ENCODE results near the gene SLC16A10.

The SLC16A10 gene

DNA sequence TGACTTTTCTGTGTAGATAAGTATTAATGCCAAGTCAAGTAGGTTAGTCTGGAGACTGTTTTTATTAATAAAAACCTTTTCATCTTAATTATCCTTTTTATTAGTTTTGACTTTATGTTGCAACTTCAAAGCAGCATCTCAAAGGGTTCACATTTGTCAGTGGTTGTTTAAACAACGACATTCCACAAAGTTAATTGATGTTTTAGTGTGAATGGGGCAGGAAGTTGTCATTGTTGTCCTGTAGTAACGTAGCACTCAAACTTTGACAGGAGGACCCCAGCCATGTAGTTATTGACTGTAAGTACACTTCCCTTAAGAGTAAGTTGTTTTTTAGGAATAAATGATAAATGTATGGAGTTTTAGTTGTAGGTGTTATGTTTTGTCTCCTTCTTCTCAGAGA, 11.3 kb downstream of the SLC16A10 start:
- no peak overlapping the region for H3K4me3 ChIP-seq (ENCODE audit: control insufficient read depth, low read depth, low read length)
- TF ChIP-seq, protein P1, sequence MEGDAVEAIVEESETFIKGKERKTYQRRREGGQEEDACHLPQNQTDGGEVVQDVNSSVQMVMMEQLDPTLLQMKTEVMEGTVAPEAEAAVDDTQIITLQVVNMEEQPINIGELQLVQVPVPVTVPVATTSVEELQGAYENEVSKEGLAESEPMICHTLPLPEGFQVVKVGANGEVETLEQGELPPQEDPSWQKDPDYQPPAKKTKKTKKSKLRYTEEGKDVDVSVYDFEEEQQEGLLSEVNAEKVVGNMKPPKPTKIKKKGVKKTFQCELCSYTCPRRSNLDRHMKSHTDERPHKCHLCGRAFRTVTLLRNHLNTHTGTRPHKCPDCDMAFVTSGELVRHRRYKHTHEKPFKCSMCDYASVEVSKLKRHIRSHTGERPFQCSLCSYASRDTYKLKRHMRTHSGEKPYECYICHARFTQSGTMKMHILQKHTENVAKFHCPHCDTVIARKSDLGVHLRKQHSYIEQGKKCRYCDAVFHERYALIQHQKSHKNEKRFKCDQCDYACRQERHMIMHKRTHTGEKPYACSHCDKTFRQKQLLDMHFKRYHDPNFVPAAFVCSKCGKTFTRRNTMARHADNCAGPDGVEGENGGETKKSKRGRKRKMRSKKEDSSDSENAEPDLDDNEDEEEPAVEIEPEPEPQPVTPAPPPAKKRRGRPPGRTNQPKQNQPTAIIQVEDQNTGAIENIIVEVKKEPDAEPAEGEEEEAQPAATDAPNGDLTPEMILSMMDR (IDR thresholded peaks at IDR 0.05; ENCODE audit: control insufficient read depth, insufficient read depth, low read depth, low read length, missing control alignments), result no peak
- DNase-seq (ENCODE audit: low read depth), result no peak

DNA sequence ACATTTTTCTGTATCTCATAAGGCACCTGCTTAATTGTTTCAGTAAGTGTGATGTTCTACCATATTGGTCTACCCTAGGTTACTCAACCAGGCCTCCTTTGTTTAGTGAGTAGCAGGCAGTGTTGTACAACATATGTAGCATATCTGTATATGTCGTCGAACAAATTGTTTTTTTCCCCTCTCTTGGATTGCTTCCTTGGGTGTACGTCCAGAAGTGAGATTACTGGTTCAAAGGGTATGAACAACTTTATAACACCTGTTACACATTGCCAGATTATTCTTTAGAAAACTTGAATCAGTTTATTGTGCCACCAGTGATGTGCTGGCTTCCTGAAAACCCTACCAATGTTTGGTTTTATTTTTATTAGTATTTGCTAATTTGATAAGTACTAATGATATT, 14.7 kb downstream of the SLC16A10 start:
- H3K4me3 ChIP-seq (ENCODE audit: control insufficient read depth, low read depth, low read length), result no peak overlapping the region
- no peak for DNase-seq (ENCODE audit: low read depth)
- TF ChIP-seq, protein P1 (IDR thresholded peaks at IDR 0.05; ENCODE audit: control insufficient read depth, insufficient read depth, low read depth, low read length, missing control alignments), result no peak

DNA sequence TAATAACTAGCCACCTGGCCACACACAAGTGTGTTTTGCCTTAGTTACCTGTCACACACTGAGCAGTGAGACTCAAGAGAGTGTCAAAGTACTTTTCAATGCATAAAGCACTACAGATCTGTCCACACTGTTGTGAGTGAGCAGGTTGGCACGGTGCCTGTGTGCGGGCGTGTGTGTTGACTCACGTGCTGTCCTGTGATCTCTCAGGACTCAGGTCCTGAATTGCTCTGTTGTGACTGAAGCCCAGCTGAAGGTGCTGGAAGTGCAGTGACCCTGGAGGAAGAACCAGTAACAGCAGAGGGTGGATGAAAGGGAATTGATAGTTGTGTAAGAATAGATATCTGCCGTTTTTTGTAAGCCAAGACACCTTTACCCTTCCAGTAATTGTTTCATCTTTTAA, 18.3 kb downstream of the SLC16A10 start:
- TF ChIP-seq, protein P1 (IDR thresholded peaks at IDR 0.05; ENCODE audit: control insufficient read depth, insufficient read depth, low read depth, low read length, missing control alignments), result no peak
- DNase-seq (ENCODE audit: low read depth), result no peak
- H3K4me3 ChIP-seq (ENCODE audit: control insufficient read depth, low read depth, low read length), result no peak overlapping the region

DNA sequence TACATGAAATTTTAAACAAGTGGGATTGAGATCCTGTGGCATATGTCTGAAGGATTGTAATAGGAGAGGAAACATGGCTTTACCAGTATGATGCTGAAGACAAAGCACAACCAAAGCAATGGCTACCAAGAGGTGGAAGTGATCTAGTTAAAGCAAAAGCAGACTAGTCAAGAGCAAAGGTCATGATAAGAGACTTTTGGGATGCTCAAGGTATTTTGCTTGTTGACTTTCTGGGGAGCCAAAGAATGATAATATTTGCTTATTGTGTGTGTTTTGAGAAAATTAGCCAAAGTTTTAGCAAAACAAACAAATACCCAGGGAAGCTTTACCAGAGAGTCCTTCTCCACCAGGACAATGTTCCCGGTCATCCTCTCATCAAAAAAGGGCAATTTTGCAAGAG, 20.3 kb downstream of the SLC16A10 start:
- H3K4me3 ChIP-seq (ENCODE audit: control insufficient read depth, low read depth, low read length), result no peak overlapping the region
- DNase-seq (ENCODE audit: low read depth), result no peak
- TF ChIP-seq, protein P1 (IDR thresholded peaks at IDR 0.05; ENCODE audit: control insufficient read depth, insufficient read depth, low read depth, low read length, missing control alignments), result no peak

DNA sequence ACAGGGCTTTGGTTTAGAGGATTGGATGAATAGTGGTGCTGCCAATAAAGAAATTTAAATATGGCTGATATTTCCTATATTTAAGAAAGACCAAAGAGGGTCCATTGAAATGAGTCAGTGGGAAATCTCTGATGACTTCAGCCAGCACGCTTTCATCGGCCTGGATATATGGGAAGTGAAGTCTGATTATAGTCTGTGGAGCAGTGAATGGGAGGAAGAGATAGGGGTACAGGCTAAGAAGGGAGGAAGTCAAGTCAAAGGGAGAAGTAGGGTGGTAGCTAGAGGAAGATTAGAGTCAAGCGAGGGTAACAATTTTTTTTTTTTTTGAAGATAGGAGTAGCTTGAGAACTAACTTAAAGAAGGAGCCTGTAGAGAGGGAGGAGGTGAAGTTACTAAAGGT, 22.7 kb downstream of the SLC16A10 start:
- no peak overlapping the region for H3K4me3 ChIP-seq (ENCODE audit: control insufficient read depth, low read depth, low read length)
- TF ChIP-seq, protein P1 (IDR thresholded peaks at IDR 0.05; ENCODE audit: control insufficient read depth, insufficient read depth, low read depth, low read length, missing control alignments), result no peak
- no peak for DNase-seq (ENCODE audit: low read depth)

DNA sequence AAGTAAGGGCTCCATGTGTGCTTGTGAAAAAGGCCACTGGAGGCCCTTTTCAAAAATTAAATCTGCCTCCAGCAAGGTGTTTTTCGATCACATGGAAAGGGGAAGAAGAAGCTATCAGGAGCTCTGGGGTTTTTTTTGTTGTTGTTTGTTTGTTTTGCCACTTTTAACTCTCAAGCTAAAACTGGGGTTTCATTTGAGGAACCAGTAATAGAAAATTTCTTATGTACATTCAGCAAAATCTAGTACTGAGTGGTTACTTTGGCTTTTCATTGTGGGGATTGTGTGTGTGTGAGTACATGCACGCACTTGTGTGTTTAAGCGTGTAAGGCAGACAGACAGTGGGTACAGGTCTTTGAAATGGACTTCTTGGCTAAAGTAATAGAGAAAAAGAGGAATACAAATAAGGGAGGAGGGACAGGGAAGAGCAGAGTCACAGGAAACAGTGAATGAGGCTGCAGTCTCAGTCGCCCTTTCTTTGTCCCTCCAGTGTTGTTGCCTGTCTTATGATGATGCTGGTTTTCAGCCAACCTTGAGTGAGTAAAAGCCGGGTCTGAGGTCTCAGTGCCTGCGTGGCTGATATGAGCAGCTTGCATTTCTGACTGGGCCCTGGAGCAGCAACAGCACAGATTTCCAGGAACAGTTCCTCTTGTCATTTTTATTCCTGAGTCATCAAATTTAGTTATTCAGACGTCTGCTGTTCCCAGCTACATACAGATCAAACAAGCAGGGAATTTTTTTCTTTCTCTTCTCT, 26.2 kb downstream of the SLC16A10 start:
- no peak overlapping the region for H3K4me3 ChIP-seq (ENCODE audit: control insufficient read depth, low read depth, low read length)
- peak; percentile 17 for DNase-seq (ENCODE audit: low read depth)
- TF ChIP-seq, protein P1 (IDR thresholded peaks at IDR 0.05; ENCODE audit: control insufficient read depth, insufficient read depth, low read depth, low read length, missing control alignments), result no peak

Data from AG09309 (cell line).